Measurements from ENCODE around the gene STPG4.
"Not testable (repeated sequence)": the region's sequence is repeated elsewhere in the genome, so short reads cannot be mapped to it uniquely, and the experiment has no call there.

Gene STPG4

GRCh38 chr2:47155091-47155876, at the start of gene STPG4:
Gene STPG4 (minus strand): TSS chr2:47155308. CDS start chr2:47155251, 57 bp downstream.
- Mint-ChIP-seq H3K27me3 (no peaks in the 10 kb centered on the region), H3K4me3 (no peak within 1 kb of the TSS), H3K9me3 (peaks cover 3% of the 10 kb centered on the region), H3K36me3 (peaks cover 38% of the 10 kb centered on the region), H3K27ac (no peak within 1 kb of the TSS), H3K4me1 (peaks cover 8% of the 10 kb centered on the region)
- no peak for ATAC-seq

- H3K27ac Mint-ChIP-seq, result no peak overlapping the region
- peaks cover 9% of the 10 kb centered on the region for H3K9me3 Mint-ChIP-seq
- no peak for ATAC-seq
- no peak overlapping the region for H3K4me3 Mint-ChIP-seq
- no peaks in the 10 kb centered on the region for H3K4me1 Mint-ChIP-seq
- no peaks in the 10 kb centered on the region for H3K27me3 Mint-ChIP-seq
- no peaks in the 10 kb centered on the region for H3K36me3 Mint-ChIP-seq
These were observed 49.6 kb upstream of the STPG4 start for GRCh38 chr2:47204691-47205090.

DNA sequence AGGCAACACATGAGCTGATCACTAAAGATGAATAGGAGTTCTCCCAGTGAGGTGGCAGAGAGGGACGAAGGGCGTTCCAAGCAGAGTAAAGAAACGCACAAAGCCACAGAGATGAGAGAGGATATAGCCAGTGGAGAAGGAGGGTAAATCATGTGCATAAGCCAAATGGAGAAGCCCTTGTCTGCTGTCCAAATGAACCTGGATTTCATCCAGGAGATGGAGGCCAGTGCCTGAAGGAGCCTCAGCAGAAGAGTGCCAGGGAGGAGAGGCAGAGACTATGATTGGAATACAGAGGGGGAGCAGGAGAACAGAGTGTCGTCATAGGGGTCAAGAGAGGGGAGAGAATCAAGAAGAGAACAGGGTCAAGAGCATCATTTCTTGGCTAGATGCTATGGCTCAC, 48.9 kb upstream of the STPG4 start:
- H3K27ac Mint-ChIP-seq, result no peak overlapping the region
- H3K9me3 Mint-ChIP-seq, result peaks cover 9% of the 10 kb centered on the region
- H3K4me3 Mint-ChIP-seq, result no peak overlapping the region
- H3K27me3 Mint-ChIP-seq, result no peaks in the 10 kb centered on the region
- H3K36me3 Mint-ChIP-seq, result no peaks in the 10 kb centered on the region
- H3K4me1 Mint-ChIP-seq, result no peaks in the 10 kb centered on the region
- no peak for ATAC-seq

- Mint-ChIP-seq H3K27me3 (no peaks in the 10 kb centered on the region), H3K27ac (no peak overlapping the region), H3K4me3 (no peak overlapping the region), H3K9me3 (peaks cover 9% of the 10 kb centered on the region), H3K36me3 (no peaks in the 10 kb centered on the region), H3K4me1 (no peaks in the 10 kb centered on the region)
- ATAC-seq, result no peak
These were observed 46.1 kb upstream of the STPG4 start for GRCh38 chr2:47201224-47201623.

DNA sequence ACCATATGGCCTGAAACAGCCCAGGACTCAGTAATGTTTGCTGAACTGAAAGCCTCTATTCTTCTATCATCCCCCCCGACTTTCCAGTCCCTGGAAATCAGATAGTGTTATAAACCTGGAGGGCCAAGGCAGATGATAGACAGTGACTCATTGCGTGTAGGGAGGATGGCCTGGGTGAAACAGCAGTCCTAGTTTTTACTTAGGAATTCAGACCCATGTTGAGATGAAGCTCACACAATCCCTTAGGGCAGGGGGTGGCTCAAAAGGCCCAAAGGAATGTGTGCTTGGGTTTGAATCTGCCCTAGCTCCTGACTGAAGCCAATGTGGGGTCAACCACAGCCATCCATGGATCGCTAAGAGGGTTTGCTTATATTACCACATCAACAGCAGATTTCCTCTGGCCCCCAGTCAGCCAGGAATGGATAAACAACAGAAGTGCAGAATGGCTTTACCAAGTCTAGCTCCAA, 43.9 kb upstream of the STPG4 start:
- H3K27me3 Mint-ChIP-seq, result peaks cover 6% of the 10 kb centered on the region
- H3K27ac Mint-ChIP-seq, result no peak overlapping the region
- peaks cover 2% of the 10 kb centered on the region for H3K9me3 Mint-ChIP-seq
- no peaks in the 10 kb centered on the region for H3K4me1 Mint-ChIP-seq
- no peak overlapping the region for H3K4me3 Mint-ChIP-seq
- no peaks in the 10 kb centered on the region for H3K36me3 Mint-ChIP-seq
- ATAC-seq, result no peak

GRCh38 chr2:47196499-47196898, 41.4 kb upstream of the STPG4 start:
- H3K4me1 Mint-ChIP-seq, result no peaks in the 10 kb centered on the region
- H3K27ac Mint-ChIP-seq, result no peak overlapping the region
- no peak for ATAC-seq
- H3K9me3 Mint-ChIP-seq, result no peaks in the 10 kb centered on the region
- H3K36me3 Mint-ChIP-seq, result no peaks in the 10 kb centered on the region
- no peak overlapping the region for H3K4me3 Mint-ChIP-seq
- peaks cover 6% of the 10 kb centered on the region for H3K27me3 Mint-ChIP-seq

GRCh38 chr2:47196046-47196445, 40.9 kb upstream of the STPG4 start:
- no peak overlapping the region for H3K4me3 Mint-ChIP-seq
- no peaks in the 10 kb centered on the region for H3K4me1 Mint-ChIP-seq
- no peaks in the 10 kb centered on the region for H3K36me3 Mint-ChIP-seq
- no peak for ATAC-seq
- H3K27ac Mint-ChIP-seq, result no peak overlapping the region
- H3K27me3 Mint-ChIP-seq, result peaks cover 6% of the 10 kb centered on the region
- H3K9me3 Mint-ChIP-seq, result no peaks in the 10 kb centered on the region

GRCh38 chr2:47195148-47195547, 40.0 kb upstream of the STPG4 start:
- Mint-ChIP-seq H3K4me3 (no peak overlapping the region), H3K27me3 (peaks cover 6% of the 10 kb centered on the region), H3K27ac (no peak overlapping the region), H3K4me1 (no peaks in the 10 kb centered on the region), H3K36me3 (no peaks in the 10 kb centered on the region), H3K9me3 (no peaks in the 10 kb centered on the region)
- ATAC-seq, result no peak

- no peaks in the 10 kb centered on the region for H3K4me1 Mint-ChIP-seq
- no peak overlapping the region for H3K27ac Mint-ChIP-seq
- no peaks in the 10 kb centered on the region for H3K9me3 Mint-ChIP-seq
- no peaks in the 10 kb centered on the region for H3K36me3 Mint-ChIP-seq
- peaks cover 6% of the 10 kb centered on the region for H3K27me3 Mint-ChIP-seq
- no peak for ATAC-seq
- H3K4me3 Mint-ChIP-seq, result no peak overlapping the region
These were observed 39.3 kb upstream of the STPG4 start for GRCh38 chr2:47194410-47194809.

DNA sequence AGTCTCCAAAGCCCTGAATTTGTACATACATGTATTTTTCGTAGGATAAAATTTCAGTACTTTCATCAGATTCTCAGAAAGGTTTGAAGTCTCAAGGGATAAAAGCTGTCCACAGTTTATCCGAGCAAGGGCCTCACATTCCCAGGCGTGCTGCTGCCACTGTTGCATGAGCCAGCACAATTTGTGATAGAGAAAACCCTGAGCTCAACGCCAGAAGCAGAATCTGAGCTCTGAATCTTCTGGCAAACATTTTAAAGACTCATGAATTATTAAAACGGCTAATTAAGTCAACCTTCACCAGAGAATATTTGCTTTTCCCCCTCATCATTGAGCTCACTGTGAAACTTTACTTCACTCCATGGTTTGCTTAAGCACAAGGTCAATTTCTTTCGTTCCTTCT, 38.5 kb upstream of the STPG4 start:
- Mint-ChIP-seq H3K36me3 (no peaks in the 10 kb centered on the region), H3K9me3 (no peaks in the 10 kb centered on the region), H3K27ac (no peak overlapping the region), H3K4me1 (no peaks in the 10 kb centered on the region), H3K4me3 (no peak overlapping the region), H3K27me3 (peaks cover 6% of the 10 kb centered on the region)
- no peak for ATAC-seq

GRCh38 chr2:47190188-47190881, 35.2 kb upstream of the STPG4 start:
- Mint-ChIP-seq H3K36me3 (no peaks in the 10 kb centered on the region), H3K4me3 (no peak overlapping the region), H3K27me3 (no peaks in the 10 kb centered on the region), H3K27ac (no peak overlapping the region), H3K4me1 (no peaks in the 10 kb centered on the region), H3K9me3 (no peaks in the 10 kb centered on the region)
- no peak for ATAC-seq

- no peak for ATAC-seq
- H3K27ac Mint-ChIP-seq, result no peak overlapping the region
- no peaks in the 10 kb centered on the region for H3K9me3 Mint-ChIP-seq
- H3K4me3 Mint-ChIP-seq, result no peak overlapping the region
- no peaks in the 10 kb centered on the region for H3K27me3 Mint-ChIP-seq
- no peaks in the 10 kb centered on the region for H3K4me1 Mint-ChIP-seq
- H3K36me3 Mint-ChIP-seq, result no peaks in the 10 kb centered on the region
These were observed 34.5 kb upstream of the STPG4 start for GRCh38 chr2:47189635-47190034.

GRCh38 chr2:47187069-47187468, 32.0 kb upstream of the STPG4 start:
- Mint-ChIP-seq H3K27ac (no peak overlapping the region), H3K4me3 (no peak overlapping the region), H3K36me3 (no peaks in the 10 kb centered on the region), H3K27me3 (no peaks in the 10 kb centered on the region), H3K9me3 (no peaks in the 10 kb centered on the region), H3K4me1 (no peaks in the 10 kb centered on the region)
- no peak for ATAC-seq

DNA sequence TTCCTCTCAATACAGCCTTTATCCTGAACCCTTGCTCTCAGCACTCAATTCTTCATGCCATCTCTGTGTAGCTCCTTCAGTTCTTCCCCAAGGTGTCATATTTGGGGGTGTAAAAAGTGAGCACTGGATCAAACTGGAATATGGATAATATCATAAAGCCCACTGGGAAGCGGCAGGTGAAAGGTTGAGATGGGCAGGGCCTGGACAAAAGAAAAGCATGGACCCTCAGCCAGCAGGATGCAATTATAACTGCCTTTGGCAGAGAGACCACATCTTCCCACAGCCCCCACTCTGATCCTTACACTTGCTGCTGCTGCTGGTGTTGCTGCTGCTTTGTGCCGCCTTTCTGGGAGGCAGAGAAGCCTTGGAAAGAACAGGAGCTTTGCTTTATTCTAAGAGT, 31.2 kb upstream of the STPG4 start:
- Mint-ChIP-seq H3K36me3 (no peaks in the 10 kb centered on the region), H3K27me3 (no peaks in the 10 kb centered on the region), H3K27ac (no peak overlapping the region), H3K4me1 (no peaks in the 10 kb centered on the region), H3K4me3 (no peak overlapping the region), H3K9me3 (no peaks in the 10 kb centered on the region)
- no peak for ATAC-seq

GRCh38 chr2:47185098-47185497, 30.0 kb upstream of the STPG4 start:
- not testable (repeated sequence) for H3K4me3 Mint-ChIP-seq, H3K4me1 Mint-ChIP-seq, H3K9me3 Mint-ChIP-seq, H3K27ac Mint-ChIP-seq, H3K27me3 Mint-ChIP-seq, H3K36me3 Mint-ChIP-seq, ATAC-seq

DNA sequence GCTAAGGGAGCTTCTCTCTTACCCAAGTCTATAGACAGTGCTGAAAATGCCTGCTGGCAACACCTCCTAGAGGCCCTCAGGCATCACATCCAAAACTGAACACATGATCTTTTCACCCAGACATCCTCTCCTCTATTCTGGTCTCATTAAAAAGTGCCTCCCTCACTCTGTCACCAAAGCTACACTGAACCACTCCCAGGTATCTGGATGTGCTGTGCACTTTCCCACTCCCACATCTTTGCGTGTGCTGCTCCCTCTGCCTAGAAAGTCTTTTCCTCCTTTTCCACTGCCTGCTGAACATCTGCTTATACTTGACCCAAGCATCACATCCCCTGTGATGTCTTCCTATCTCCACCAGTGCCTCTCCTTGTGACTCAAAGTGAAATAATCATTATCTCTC, 26.1 kb upstream of the STPG4 start:
- H3K4me1 Mint-ChIP-seq, result peaks cover 19% of the 10 kb centered on the region
- H3K9me3 Mint-ChIP-seq, result no peaks in the 10 kb centered on the region
- no peaks in the 10 kb centered on the region for H3K27me3 Mint-ChIP-seq
- H3K36me3 Mint-ChIP-seq, result peaks cover 4% of the 10 kb centered on the region
- ATAC-seq, result no peak
- H3K4me3 Mint-ChIP-seq, result no peak overlapping the region
- no peak overlapping the region for H3K27ac Mint-ChIP-seq
